OCI-LY1 (cell line): ENCODE measurements around the gene ERN1.

ENCODE experiments used
- CTCF ChIP-seq: fragments of 200-600 bp; sonication (generic), shearing (Covaris generic); IDR thresholded peaks from 2 replicates; pipeline ENCODE4 v1.5.1; 2017; ENCODE audit warnings: mild to moderate bottlenecking, antibody characterized with exemption, low read length, moderate library complexity, mixed read lengths
- EZH2 ChIP-seq: fragments of 200-600 bp; sonication (generic), shearing (Covaris generic); IDR thresholded peaks from 2 replicates; pipeline ENCODE4 v1.8.0; 2017; ENCODE audit warnings: borderline replicate concordance, mixed run types, mild to moderate bottlenecking, antibody characterized with exemption, low read length, moderate library complexity, mixed read lengths

- TF ChIP-seq EZH2 (no peak), CTCF (no peak)
Observed at GRCh38 chr17:64015447-64015846, 114.5 kb downstream of the ERN1 start.
